ENCODE measurements around the gene FLT3LG.

GRCh38 chr19:49497047-49497788 is 23.2 kb downstream of the FLT3LG start:
- TF ChIP-seq CTCF (IDR thresholded peaks at IDR 0.05; ENCODE audit: low read length) (no peak), EZH2phosphoT487 (IDR thresholded peaks at IDR 0.05; ENCODE audit: low read length) (no peak), EZH2 (optimal IDR thresholded peaks at IDR 0.05; ENCODE audit: low read depth, low read length) (no peak)
